SJSA1 (cell line): ENCODE results near the gene CDK7. TPM values are rescaled to one million over a fixed set of nuclear protein-coding genes. Genes with fewer than 3 reads are reported as not detected.

Experiments
- DNase-seq, 2 experiments: peaks; one replicate each; pipeline ENCODE4 v3.0.0-alpha.2; 2015 to 2020; ENCODE audit warnings: low spot score in 2 of 2, low read depth in 1 of 2
- H3K27ac ChIP-seq: fragments of 250-450 bp; sonication (Bioruptor Pico); 2 replicates; pipeline ENCODE4 v1.5.1; 2020; ENCODE audit warnings: mild to moderate bottlenecking, moderate library complexity
- H3K27me3 ChIP-seq: fragments of 250-450 bp; sonication (Bioruptor Pico); replicated peaks from 2 replicates; pipeline ENCODE4 v1.5.1; 2020; ENCODE audit warnings: mild to moderate bottlenecking, moderate library complexity
- H3K36me3 ChIP-seq: fragments of 250-450 bp; sonication (Bioruptor Pico); 2 replicates; pipeline ENCODE4 v1.5.1; 2020; ENCODE audit warnings: mild to moderate bottlenecking
- H3K4me1 ChIP-seq: fragments of 250-450 bp; sonication (Bioruptor Pico); replicated peaks from 2 replicates; pipeline ENCODE4 v1.6.1; 2021; ENCODE audit warnings: mild to moderate bottlenecking
- H3K4me3 ChIP-seq: fragments of 250-450 bp; sonication (Bioruptor Pico); 2 replicates; pipeline ENCODE4 v1.5.1; 2020; ENCODE audit warnings: mild to moderate bottlenecking
- H3K9me3 ChIP-seq: fragments of 250-450 bp; sonication (Bioruptor Pico); replicated peaks from 2 replicates; pipeline ENCODE4 v1.5.1; 2020; ENCODE audit warnings: mild to moderate bottlenecking
- total RNA-seq: library from RNA; depleted of rRNA; stranded (reverse); fragments of >200 nt; shearing (Covaris generic); gene quantifications from 2 replicates; pipeline ENCODE4 v1.2.3, GENCODE V29; 2014; rRNA removed

Gene CDK7
- 50.0 and 57.6 TPM in 2 replicates for total RNA-seq

GRCh38 chr5:69234457-69235268 is at the start of gene CDK7:
TSS of gene CDK7 (plus strand) at chr5:69234886. CDS start at chr5:69234976, 90 bp downstream.
- Histone ChIP-seq H3K36me3 (peaks cover 35% of the 10 kb centered on the region), H3K27me3 (no peaks in the 10 kb centered on the region), H3K4me1 (peaks cover 37% of the 10 kb centered on the region), H3K4me3 (peak within 1 kb of the TSS; percentile 64), H3K9me3 (no peaks in the 10 kb centered on the region), H3K27ac (peak within 1 kb of the TSS; percentile 23)
- DNase-seq = peak; percentile 90 to 91

DNA sequence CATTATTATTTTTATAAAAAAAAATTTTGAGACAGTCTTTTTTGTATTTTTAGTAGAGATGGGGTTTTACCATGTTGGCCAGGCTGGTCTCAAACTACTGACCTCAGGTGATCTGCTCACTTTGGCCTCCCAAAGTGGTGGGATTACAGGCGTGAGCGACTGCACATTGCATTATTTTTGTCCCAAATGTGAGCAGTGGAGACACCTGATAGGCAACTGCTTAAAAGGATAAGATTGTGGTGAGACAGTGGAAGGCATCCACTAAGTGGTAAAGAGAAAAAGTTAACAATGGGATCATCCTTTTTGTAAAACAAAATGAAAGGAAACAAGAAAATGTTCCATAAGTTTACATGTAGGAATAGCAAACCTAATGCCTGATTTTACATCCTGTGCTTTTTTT is 47.3 kb upstream of the CDK7 start:
- peaks cover 7% of the 10 kb centered on the region for H3K36me3 ChIP-seq
- no peaks in the 10 kb centered on the region for H3K27me3 ChIP-seq
- no peak for DNase-seq
- no peaks in the 10 kb centered on the region for H3K9me3 ChIP-seq
- no peak overlapping the region for H3K4me3 ChIP-seq
- H3K4me1 ChIP-seq = peaks cover 9% of the 10 kb centered on the region
- no peak overlapping the region for H3K27ac ChIP-seq

- no peaks in the 10 kb centered on the region for H3K27me3 ChIP-seq
- H3K4me1 ChIP-seq = peaks cover 9% of the 10 kb centered on the region
- DNase-seq = no peak
- H3K36me3 ChIP-seq = peaks cover 9% of the 10 kb centered on the region
- H3K9me3 ChIP-seq = no peaks in the 10 kb centered on the region
- H3K27ac ChIP-seq = peak overlapping the region; percentile 94
- H3K4me3 ChIP-seq = peak overlapping the region; percentile 77
Observed at GRCh38 chr5:69188811-69189161, 45.9 kb upstream of the CDK7 start.

- Histone ChIP-seq H3K9me3 (no peaks in the 10 kb centered on the region), H3K27ac (peak within 1 kb of the TSS; percentile 94), H3K4me3 (peak within 1 kb of the TSS; percentile 77), H3K27me3 (no peaks in the 10 kb centered on the region), H3K4me1 (peaks cover 9% of the 10 kb centered on the region), H3K36me3 (peaks cover 9% of the 10 kb centered on the region)
- DNase-seq = peak; percentile 95
Observed at GRCh38 chr5:69189162-69190086, 45.3 kb upstream of the CDK7 start, which contains the start of gene CENPH. TSS of gene CENPH (plus strand) at chr5:69189583. CDS start at chr5:69189635, 52 bp downstream.

- H3K27ac ChIP-seq = no peak overlapping the region
- no peak for DNase-seq
- H3K36me3 ChIP-seq = peaks cover 36% of the 10 kb centered on the region
- H3K27me3 ChIP-seq = no peaks in the 10 kb centered on the region
- H3K4me3 ChIP-seq = no peak overlapping the region
- H3K9me3 ChIP-seq = no peaks in the 10 kb centered on the region
- peaks cover 11% of the 10 kb centered on the region for H3K4me1 ChIP-seq
Observed at GRCh38 chr5:69202497-69202896, 32.2 kb upstream of the CDK7 start.

DNA sequence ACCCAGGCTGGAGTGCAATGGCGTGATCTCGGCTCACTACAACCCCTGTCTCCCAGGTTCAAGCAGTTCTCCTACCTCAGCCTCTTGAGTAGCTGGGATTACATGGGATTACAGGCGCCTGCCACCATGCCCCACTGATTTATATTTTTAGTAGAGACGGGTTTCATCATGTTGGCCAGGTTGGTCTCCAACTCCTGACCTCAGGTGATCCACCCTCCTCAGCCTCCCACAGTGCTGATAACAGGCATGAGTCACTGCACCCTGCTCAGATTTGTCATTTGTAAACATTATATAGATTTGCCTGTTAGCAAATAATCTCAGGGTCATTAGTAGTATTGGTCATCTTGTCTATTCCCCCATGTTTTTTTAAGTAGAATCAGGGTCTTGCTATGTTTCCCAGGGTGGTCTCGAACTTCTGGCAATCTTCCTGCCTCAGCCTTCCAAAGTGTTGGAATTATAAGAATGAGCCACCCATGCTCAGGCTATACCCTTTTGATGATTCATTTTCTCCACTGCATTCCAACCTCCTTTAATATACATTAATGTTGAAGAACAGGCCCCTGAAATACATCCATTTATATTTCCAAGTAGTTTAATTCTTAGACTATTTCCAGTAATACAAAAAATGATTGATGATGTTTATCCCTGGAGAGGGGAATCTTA is 28.0 kb upstream of the CDK7 start:
- Histone ChIP-seq H3K27me3 (no peaks in the 10 kb centered on the region), H3K27ac (peak overlapping the region; percentile 44), H3K36me3 (peaks cover 21% of the 10 kb centered on the region), H3K9me3 (no peaks in the 10 kb centered on the region), H3K4me3 (no peak overlapping the region), H3K4me1 (peaks cover 11% of the 10 kb centered on the region)
- peak; percentile 55 to 66 for DNase-seq

DNA sequence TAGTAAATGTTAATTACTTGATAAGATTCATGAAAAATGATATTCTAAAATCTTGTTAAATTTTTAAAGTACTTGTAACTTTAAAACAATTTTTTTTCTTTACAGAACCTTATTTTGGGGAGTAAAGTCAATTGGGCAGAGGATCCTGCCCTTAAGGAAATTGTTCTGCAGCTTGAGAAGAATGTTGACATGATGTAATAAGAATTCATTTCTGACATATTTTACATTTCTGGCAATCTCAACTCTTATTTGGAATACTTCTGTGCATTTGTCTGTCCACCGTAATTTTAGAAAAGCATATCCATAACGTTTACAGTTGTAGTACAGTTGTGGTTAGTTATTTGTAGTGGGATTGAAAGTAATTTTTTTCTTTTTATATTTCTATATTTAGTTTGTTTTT is 25.1 kb upstream of the CDK7 start:
- no peak overlapping the region; the same call in 1 of the 2 replicates for H3K27ac ChIP-seq
- H3K9me3 ChIP-seq = no peaks in the 10 kb centered on the region
- DNase-seq = no peak
- no peak overlapping the region for H3K4me3 ChIP-seq
- no peaks in the 10 kb centered on the region for H3K27me3 ChIP-seq
- peaks cover 16% of the 10 kb centered on the region for H3K4me1 ChIP-seq
- peaks cover 8% of the 10 kb centered on the region for H3K36me3 ChIP-seq

DNA sequence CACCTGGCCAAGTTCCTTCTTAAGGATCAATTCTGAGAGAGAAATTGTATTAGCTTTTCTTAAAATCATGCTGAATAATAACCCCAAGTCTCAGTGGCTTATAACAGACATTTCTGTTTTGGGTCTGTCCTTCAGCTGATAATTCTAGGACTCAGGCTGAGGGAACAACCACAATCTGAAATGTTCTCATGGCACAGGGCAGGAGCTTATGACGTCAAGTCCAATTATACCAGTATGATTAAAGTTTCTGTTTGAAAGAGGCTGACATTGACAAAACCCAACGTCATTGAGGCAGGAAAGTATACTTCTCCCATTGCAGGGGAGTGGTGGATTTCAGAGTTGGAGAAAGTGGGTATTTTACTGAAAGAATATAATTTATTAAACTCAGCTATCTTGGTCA is 23.5 kb upstream of the CDK7 start:
- DNase-seq = no peak
- H3K27me3 ChIP-seq = no peaks in the 10 kb centered on the region

DNA sequence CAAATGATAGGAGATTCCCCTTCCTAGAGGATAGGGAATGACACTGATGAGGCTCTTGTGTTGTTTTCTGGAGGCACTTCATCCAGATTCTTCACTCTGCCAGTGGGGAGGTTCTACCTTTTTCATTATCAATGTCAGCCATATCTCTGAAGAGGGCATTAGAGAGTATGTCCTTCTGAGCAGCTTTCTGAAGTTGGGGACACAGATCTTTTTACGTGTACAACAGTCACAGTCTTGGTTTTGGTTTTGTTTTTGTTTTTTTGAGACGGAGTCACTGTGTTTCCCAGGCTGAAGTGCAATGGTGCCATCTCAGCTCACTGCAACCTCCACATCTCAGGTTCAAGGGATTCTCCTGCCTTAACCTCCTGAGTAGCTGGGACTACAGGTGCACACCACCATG is 22.7 kb upstream of the CDK7 start:
- Histone ChIP-seq H3K36me3 (peaks cover 4% of the 10 kb centered on the region; the same call in 1 of the 2 replicates), H3K9me3 (no peaks in the 10 kb centered on the region), H3K27ac (no peak overlapping the region), H3K27me3 (no peaks in the 10 kb centered on the region), H3K4me3 (no peak overlapping the region), H3K4me1 (peaks cover 9% of the 10 kb centered on the region)
- DNase-seq = no peak

More for the DNA sequence above, 23.5 kb upstream of the CDK7 start:
- Histone ChIP-seq H3K4me3 (no peak overlapping the region), H3K4me1 (peaks cover 15% of the 10 kb centered on the region), H3K36me3 (peaks cover 4% of the 10 kb centered on the region; the same call in 1 of the 2 replicates), H3K27ac (no peak overlapping the region), H3K9me3 (no peaks in the 10 kb centered on the region)

- peaks cover 8% of the 10 kb centered on the region; the same call in 1 of the 2 replicates for H3K4me1 ChIP-seq
- H3K27ac ChIP-seq = no peak overlapping the region
- H3K9me3 ChIP-seq = no peaks in the 10 kb centered on the region
- H3K27me3 ChIP-seq = no peaks in the 10 kb centered on the region
- no peak for DNase-seq
- no peak overlapping the region for H3K4me3 ChIP-seq
- H3K36me3 ChIP-seq = peaks cover 11% of the 10 kb centered on the region
Observed at GRCh38 chr5:69213513-69214215, 21.0 kb upstream of the CDK7 start.

GRCh38 chr5:69217151-69217511 is 17.6 kb upstream of the CDK7 start:
- Histone ChIP-seq H3K27ac (no peak overlapping the region), H3K4me3 (peak overlapping the region; percentile 88), H3K9me3 (no peaks in the 10 kb centered on the region), H3K27me3 (no peaks in the 10 kb centered on the region), H3K36me3 (peaks cover 7% of the 10 kb centered on the region), H3K4me1 (peaks cover 8% of the 10 kb centered on the region; the same call in 1 of the 2 replicates)
- DNase-seq = no peak

GRCh38 chr5:69217548-69218526 is 16.8 kb upstream of the CDK7 start:
- Histone ChIP-seq H3K27me3 (no peaks in the 10 kb centered on the region), H3K9me3 (no peaks in the 10 kb centered on the region)

More at GRCh38 chr5:69217548-69218526, 16.8 kb upstream of the CDK7 start:
- Histone ChIP-seq H3K4me1 (peaks cover 8% of the 10 kb centered on the region; the same call in 1 of the 2 replicates), H3K36me3 (peaks cover 7% of the 10 kb centered on the region), H3K4me3 (peak overlapping the region; percentile 88), H3K27ac (peak overlapping the region; percentile 57)
- DNase-seq = peak; percentile 92 to 96
